Measurements from ENCODE around the gene CXCL16. TPM values are rescaled to one million over a fixed set of nuclear protein-coding genes. Genes with fewer than 3 reads are reported as not detected.

The CXCL16 gene
- total RNA-seq, 1 donor from 2014 or later = 12.5 TPM

GRCh38 chr17:4772235-4772613, 32.5 kb upstream of the CXCL16 start:
- no peaks in the 10 kb centered on the region for H3K9me3 ChIP-seq
- no peak for TF ChIP-seq CTCF (IDR thresholded peaks at IDR 0.05)
- no peaks in the 10 kb centered on the region for H3K4me1 ChIP-seq
- DNase-seq (ENCODE audit: low spot score in 2 of 2) = no peak
- no peak overlapping the region for H3K4me3 ChIP-seq
- H3K36me3 ChIP-seq = no peaks in the 10 kb centered on the region
- intact Hi-C loops (cut with DNase I) = no loop called here
- H3K27me3 ChIP-seq = no peaks in the 10 kb centered on the region
- no peak overlapping the region for H3K27ac ChIP-seq

GRCh38 chr17:4771519-4772234, 31.9 kb upstream of the CXCL16 start, which contains the start of gene TM4SF5:
Gene TM4SF5, plus strand, starts transcription at chr17:4771886. Its CDS starts 37 bp downstream, at chr17:4771923.
- intact Hi-C loops (cut with DNase I) = no loop called here
- Histone ChIP-seq H3K36me3 (no peaks in the 10 kb centered on the region), H3K4me3 (no peak within 1 kb of the TSS)

GRCh38 chr17:4769628-4770027, 29.9 kb upstream of the CXCL16 start:
- Histone ChIP-seq H3K27ac (no peak overlapping the region), H3K27me3 (no peaks in the 10 kb centered on the region)

More at GRCh38 chr17:4771519-4772234, 31.9 kb upstream of the CXCL16 start, which contains the start of gene TM4SF5:
- no peak within 1 kb of the TSS for H3K27ac ChIP-seq
- no peaks in the 10 kb centered on the region for H3K9me3 ChIP-seq
- TF ChIP-seq CTCF (IDR thresholded peaks at IDR 0.05) = no peak
- DNase-seq (ENCODE audit: low spot score in 2 of 2) = no peak
- no peaks in the 10 kb centered on the region for H3K27me3 ChIP-seq
- no peaks in the 10 kb centered on the region for H3K4me1 ChIP-seq

GRCh38 chr17:4768298-4768697, 28.6 kb upstream of the CXCL16 start:
- Histone ChIP-seq H3K4me3 (no peak overlapping the region), H3K9me3 (no peaks in the 10 kb centered on the region), H3K27ac (no peak overlapping the region), H3K4me1 (no peaks in the 10 kb centered on the region), H3K36me3 (no peaks in the 10 kb centered on the region), H3K27me3 (no peaks in the 10 kb centered on the region)
- DNase-seq (ENCODE audit: low spot score in 2 of 2) = no peak
- intact Hi-C loops (cut with DNase I) = no loop called here
- TF ChIP-seq CTCF (IDR thresholded peaks at IDR 0.05) = no peak

More at GRCh38 chr17:4769628-4770027, 29.9 kb upstream of the CXCL16 start:
- H3K4me1 ChIP-seq = no peaks in the 10 kb centered on the region
- no peaks in the 10 kb centered on the region for H3K9me3 ChIP-seq
- intact Hi-C loops (cut with DNase I) = no loop called here
- no peak overlapping the region for H3K4me3 ChIP-seq
- no peak for TF ChIP-seq CTCF (IDR thresholded peaks at IDR 0.05)
- DNase-seq (ENCODE audit: low spot score in 2 of 2) = no peak
- no peaks in the 10 kb centered on the region for H3K36me3 ChIP-seq

- TF ChIP-seq CTCF (IDR thresholded peaks at IDR 0.05) = no peak
- DNase-seq (ENCODE audit: low spot score in 2 of 2) = no peak
- H3K36me3 ChIP-seq = no peaks in the 10 kb centered on the region
- no peak overlapping the region for H3K4me3 ChIP-seq
- H3K4me1 ChIP-seq = no peaks in the 10 kb centered on the region
- H3K27me3 ChIP-seq = no peaks in the 10 kb centered on the region
- H3K27ac ChIP-seq = no peak overlapping the region
- H3K9me3 ChIP-seq = no peaks in the 10 kb centered on the region
- intact Hi-C loops (cut with DNase I) = no loop called here
Measured at GRCh38 chr17:4766723-4767122, 27.0 kb upstream of the CXCL16 start.

Measured in ascending aorta (tissue), 2 donors.